Renal cortical epithelial cell (primary cell): ENCODE data around the gene OR6K2. TPM values are rescaled to one million over a fixed set of nuclear protein-coding genes. Genes with fewer than 3 reads are reported as not detected.
"Not testable (repeated sequence)": the region's sequence is repeated elsewhere in the genome, so short reads cannot be mapped to it uniquely, and the experiment has no call there.

Experiments used
- DNase-seq: peaks from one replicate; pipeline ENCODE4 v3.0.0-alpha.2; 2011; ENCODE audit warnings: low read depth
- total RNA-seq: library from RNA; depleted of rRNA; stranded (reverse); fragments of >200 nt; gene quantifications from 2 replicates; pipeline ENCODE4 v1.2.3, GENCODE V29; 2014

OR6K2 gene
- total RNA-seq, result not detected in 2 replicates

- no peak for DNase-seq
These were observed at the start of gene OR6K2 for GRCh38 chr1:158700552-158700951. Gene OR6K2, minus strand, starts transcription at chr1:158700652. Its CDS starts 0 bp downstream, at chr1:158700652.

- no peak for DNase-seq
These were observed 35.4 kb upstream of the OR6K2 start for GRCh38 chr1:158735848-158736247.

GRCh38 chr1:158732524-158732923, 32.1 kb upstream of the OR6K2 start:
- no peak for DNase-seq

GRCh38 chr1:158731707-158732106, 31.3 kb upstream of the OR6K2 start:
- DNase-seq, result no peak

- no peak for DNase-seq
These were observed 30.0 kb upstream of the OR6K2 start for GRCh38 chr1:158730453-158730852.

GRCh38 chr1:158728510-158729225, 28.2 kb upstream of the OR6K2 start:
- DNase-seq, result no peak

- no peak for DNase-seq
These were observed 24.0 kb upstream of the OR6K2 start for GRCh38 chr1:158724442-158724841.

- no peak for DNase-seq
These were observed 20.2 kb upstream of the OR6K2 start, which contains the start of gene OR6K3 for GRCh38 chr1:158720620-158721019. Gene OR6K3, minus strand, starts transcription at chr1:158720720. Its CDS starts 2,605 bp downstream, at chr1:158718115.

- DNase-seq, result no peak
These were observed 19.2 kb upstream of the OR6K2 start for GRCh38 chr1:158719664-158720063.

GRCh38 chr1:158717344-158717743, 16.9 kb upstream of the OR6K2 start:
- DNase-seq, result no peak

GRCh38 chr1:158716335-158716734, 15.9 kb upstream of the OR6K2 start:
- peak; percentile 1 for DNase-seq

GRCh38 chr1:158714754-158715153, 14.3 kb upstream of the OR6K2 start:
- DNase-seq, result no peak

- no peak for DNase-seq
These were observed 10.6 kb upstream of the OR6K2 start for GRCh38 chr1:158711098-158711497.

- DNase-seq, result no peak
These were observed 5.6 kb upstream of the OR6K2 start for GRCh38 chr1:158706096-158706495.

- DNase-seq, result no peak
These were observed 5.9 kb downstream of the OR6K2 start for GRCh38 chr1:158694596-158694995.

GRCh38 chr1:158692356-158692755, 8.1 kb downstream of the OR6K2 start:
- DNase-seq, result no peak

- DNase-seq, result no peak
These were observed 8.5 kb downstream of the OR6K2 start for GRCh38 chr1:158691907-158692306.

GRCh38 chr1:158691149-158691548, 9.3 kb downstream of the OR6K2 start:
- DNase-seq, result not testable (repeated sequence)

- DNase-seq, result no peak
These were observed 10.6 kb downstream of the OR6K2 start for GRCh38 chr1:158689875-158690274.

- DNase-seq, result no peak
These were observed 11.3 kb downstream of the OR6K2 start for GRCh38 chr1:158689110-158689509.

- DNase-seq, result not testable (repeated sequence)
These were observed 12.1 kb downstream of the OR6K2 start for GRCh38 chr1:158688343-158688742.

GRCh38 chr1:158687037-158687436, 13.4 kb downstream of the OR6K2 start:
- DNase-seq, result no peak

GRCh38 chr1:158686111-158687009, 14.1 kb downstream of the OR6K2 start, which contains the start of gene SPTA1:
Gene SPTA1, minus strand, starts transcription at chr1:158686715. Its CDS starts 198 bp downstream, at chr1:158686517.
- no peak for DNase-seq
